Activated CD4-positive, alpha-beta memory T cell treated with anti-CD3 and anti-CD28 coated beads for 36 hours (primary cell): ENCODE data around the gene C20orf202. TPM values are rescaled to one million over a fixed set of nuclear protein-coding genes. Genes with fewer than 3 reads are reported as not detected.
A peak's percentile ranks its signal among the peaks of the same experiment; 100 is the strongest.
"Not testable (repeated sequence)": the region's sequence is repeated elsewhere in the genome, so short reads cannot be mapped to it uniquely, and the experiment has no call there.

Experiments
- CTCF ChIA-PET: fragments of 350-600 bp; sonication (Branson Sonifier 250); formaldehyde crosslinking; loops from one replicate; lab custom pipeline; 2021; ENCODE audit warnings: antibody characterized with exemption, inconsistent platforms; lab: Charles Lee
- POLR2A ChIA-PET: fragments of 350-600 bp; sonication (Branson Sonifier 250); formaldehyde crosslinking; loops from one replicate; lab custom pipeline; 2021; ENCODE audit warnings: antibody characterized with exemption; lab: Charles Lee
- DNase-seq: peaks from one replicate; pipeline ENCODE4 v3.0.0-alpha.2; 2020
- H3K27ac Mint-ChIP-seq: one replicate; pipeline ENCODE4 v1.8.0; 2021; ENCODE audit warnings: mixed read lengths
- H3K27me3 Mint-ChIP-seq: one replicate; pipeline ENCODE4 v1.8.0; 2021; ENCODE audit warnings: mixed read lengths
- H3K36me3 Mint-ChIP-seq: one replicate; pipeline ENCODE4 v1.8.0; 2021; ENCODE audit warnings: mixed read lengths
- H3K4me1 Mint-ChIP-seq: one replicate; pipeline ENCODE4 v1.8.0; 2021; ENCODE audit warnings: low read depth, mixed read lengths
- H3K4me3 Mint-ChIP-seq: one replicate; pipeline ENCODE4 v1.8.0; 2021; ENCODE audit warnings: mild to moderate bottlenecking, mixed read lengths
- H3K9me3 Mint-ChIP-seq: one replicate; pipeline ENCODE4 v1.8.0; 2021; ENCODE audit warnings: mixed read lengths
- intact Hi-C: fragments of 100-400 bp; cut with micrococcal nuclease; formaldehyde crosslinking; loops from one replicate; pipeline ENCODE4 v1.15.1; 2023
- total RNA-seq, 2 experiments: library from RNA; stranded (reverse); gene quantifications; one replicate each; pipeline ENCODE4 v1.2.3, GENCODE V29; 2021

Gene C20orf202
- total RNA-seq, 2 experiments from 2014 or later = not detected

DNA sequence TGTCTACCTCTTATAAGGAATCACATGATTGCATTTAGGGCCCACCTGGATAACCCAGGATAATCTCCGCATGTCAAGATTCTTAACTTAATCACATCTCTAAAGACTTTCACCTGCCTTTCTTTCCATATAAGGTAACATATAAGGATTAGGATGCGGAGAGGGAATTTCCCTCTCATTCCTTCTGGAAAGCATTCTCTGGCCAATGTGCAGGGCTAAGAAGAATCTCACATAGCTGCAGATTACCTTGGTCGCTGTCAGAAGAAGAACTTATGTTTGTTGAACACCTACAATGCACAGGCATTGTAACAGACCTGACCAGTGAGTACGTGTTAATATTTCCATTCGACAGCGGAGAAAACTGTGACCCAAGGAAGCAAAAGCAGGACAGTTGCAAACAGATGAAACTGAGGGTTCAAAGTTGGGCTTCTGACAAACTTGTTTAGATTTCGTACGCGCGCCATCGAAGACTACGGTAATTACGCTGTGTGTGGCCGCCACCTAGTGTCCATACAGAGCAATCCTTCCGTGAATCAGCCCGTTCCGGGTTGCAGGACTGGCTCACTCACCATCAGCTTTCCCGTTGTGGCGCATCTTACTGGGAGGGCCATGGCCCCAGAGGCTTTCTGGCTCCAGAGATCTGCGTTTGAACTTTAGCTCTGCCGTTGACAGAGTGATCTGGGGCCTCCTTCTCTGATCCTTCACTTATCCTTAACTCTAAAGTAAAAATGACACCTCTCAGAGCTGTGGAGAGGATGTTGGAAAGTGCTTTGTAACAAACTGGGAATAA lies 9.5 kb downstream of the C20orf202 start:
- ChIA-PET CTCF (interaction anchor here (0.6 to 6.8 kb wide), 23 partner anchors 13 to 871 kb away, joined by 3 to 45 read pairs (median 5); partner anchors contain the start of genes PSMF1 and RAD21L1), POLR2A (no interaction called here)
- peak; percentile 84 for DNase-seq
- H3K4me1 Mint-ChIP-seq = peaks cover 33% of the 10 kb centered on the region
- no peak overlapping the region for H3K4me3 Mint-ChIP-seq
- H3K27me3 Mint-ChIP-seq = no peaks in the 10 kb centered on the region
- no peaks in the 10 kb centered on the region for H3K9me3 Mint-ChIP-seq
- no peaks in the 10 kb centered on the region for H3K36me3 Mint-ChIP-seq
- no peak overlapping the region for H3K27ac Mint-ChIP-seq
- intact Hi-C loops = loop anchor here (1.0 to 10.0 kb wide), 4 partner anchors 92 to 397 kb away; partner anchors contain the start of gene PSMF1

DNA sequence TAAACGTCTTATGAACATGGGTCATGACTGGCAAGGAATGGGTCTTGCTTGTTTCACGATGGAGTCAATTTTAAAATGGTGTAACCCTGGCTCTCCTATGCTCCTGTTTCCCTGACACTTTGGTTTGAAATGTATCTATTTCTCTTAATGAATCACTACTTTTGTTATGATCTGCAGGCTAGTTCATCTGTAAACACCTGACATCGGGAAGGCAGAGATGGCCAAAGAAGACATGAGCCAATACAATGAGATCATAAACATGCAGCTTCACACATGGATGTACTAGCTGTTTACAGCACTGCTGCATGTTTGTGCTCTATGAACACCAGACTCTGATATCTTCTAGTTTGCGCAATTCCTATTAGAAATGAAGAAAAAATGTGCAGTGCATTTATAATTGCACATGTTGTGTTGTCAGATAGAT lies 11.6 kb downstream of the C20orf202 start:
- H3K27ac Mint-ChIP-seq = peak overlapping the region; percentile 84
- peaks cover 33% of the 10 kb centered on the region for H3K4me1 Mint-ChIP-seq
- no peaks in the 10 kb centered on the region for H3K27me3 Mint-ChIP-seq
- DNase-seq = no peak
- H3K4me3 Mint-ChIP-seq = peak overlapping the region; percentile 17
- ChIA-PET CTCF (interaction anchor here (1.7 to 6.8 kb wide), 3 partner anchors 13 to 398 kb away, joined by 4 to 45 read pairs (median 19); no protein-coding TSS in a partner anchor), POLR2A (no interaction called here)
- intact Hi-C loops = loop anchor here (2.0 to 10.0 kb wide), 3 partner anchors 90 to 242 kb away; partner anchors contain the start of gene FKBP1A
- no peaks in the 10 kb centered on the region for H3K9me3 Mint-ChIP-seq
- no peaks in the 10 kb centered on the region for H3K36me3 Mint-ChIP-seq

DNA sequence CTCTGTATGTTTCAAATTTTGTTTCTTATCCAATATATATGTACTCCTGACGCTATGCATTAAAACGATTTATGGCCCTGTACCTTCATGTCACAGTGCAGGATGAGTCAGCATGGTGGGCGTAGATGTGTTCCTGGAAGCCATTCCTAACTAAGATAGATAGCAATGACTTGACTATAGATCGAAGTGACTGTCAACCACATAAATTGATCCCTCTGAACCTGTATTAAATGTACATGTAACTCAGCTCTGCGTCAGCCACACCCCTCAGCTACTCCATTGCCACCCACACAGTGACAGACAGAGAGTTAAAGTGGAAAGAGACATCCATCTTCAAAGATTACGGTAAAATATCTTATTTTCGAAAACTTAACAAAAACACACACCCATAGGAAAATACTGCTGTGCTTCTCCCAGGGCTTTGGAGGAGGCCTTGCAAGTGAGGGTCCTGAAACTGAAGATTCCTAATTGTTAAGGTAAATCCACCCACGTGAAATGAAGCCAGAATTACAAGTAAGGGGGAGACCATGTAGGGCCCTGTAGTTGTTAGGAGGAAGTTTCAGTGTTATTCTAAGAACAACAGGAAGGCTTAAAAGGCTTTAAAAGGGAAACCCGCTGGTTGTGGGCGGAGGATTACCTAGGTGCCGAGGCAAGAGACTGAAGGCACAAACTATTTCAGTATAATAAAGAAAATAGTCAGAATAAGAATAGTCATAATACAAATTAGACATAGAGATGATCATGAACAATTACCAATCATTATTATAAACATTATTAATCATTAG lies 12.3 kb downstream of the C20orf202 start:
- peak overlapping the region; percentile 84 for H3K27ac Mint-ChIP-seq
- DNase-seq = peak; percentile 87
- H3K4me1 Mint-ChIP-seq = peaks cover 33% of the 10 kb centered on the region
- H3K27me3 Mint-ChIP-seq = no peaks in the 10 kb centered on the region
- peak overlapping the region; percentile 54 for H3K4me3 Mint-ChIP-seq
- POLR2A ChIA-PET = no interaction called here
- H3K36me3 Mint-ChIP-seq = no peaks in the 10 kb centered on the region
- CTCF ChIA-PET = interaction anchor here (1.7 to 2.9 kb wide), 3 partner anchors 12 to 398 kb away, joined by 4 to 19 read pairs (median 5); no protein-coding TSS in a partner anchor
- no peaks in the 10 kb centered on the region for H3K9me3 Mint-ChIP-seq
- intact Hi-C loops = loop anchor here (2.0 to 10.0 kb wide), 3 partner anchors 89 to 243 kb away; partner anchors contain the start of gene FKBP1A

DNA sequence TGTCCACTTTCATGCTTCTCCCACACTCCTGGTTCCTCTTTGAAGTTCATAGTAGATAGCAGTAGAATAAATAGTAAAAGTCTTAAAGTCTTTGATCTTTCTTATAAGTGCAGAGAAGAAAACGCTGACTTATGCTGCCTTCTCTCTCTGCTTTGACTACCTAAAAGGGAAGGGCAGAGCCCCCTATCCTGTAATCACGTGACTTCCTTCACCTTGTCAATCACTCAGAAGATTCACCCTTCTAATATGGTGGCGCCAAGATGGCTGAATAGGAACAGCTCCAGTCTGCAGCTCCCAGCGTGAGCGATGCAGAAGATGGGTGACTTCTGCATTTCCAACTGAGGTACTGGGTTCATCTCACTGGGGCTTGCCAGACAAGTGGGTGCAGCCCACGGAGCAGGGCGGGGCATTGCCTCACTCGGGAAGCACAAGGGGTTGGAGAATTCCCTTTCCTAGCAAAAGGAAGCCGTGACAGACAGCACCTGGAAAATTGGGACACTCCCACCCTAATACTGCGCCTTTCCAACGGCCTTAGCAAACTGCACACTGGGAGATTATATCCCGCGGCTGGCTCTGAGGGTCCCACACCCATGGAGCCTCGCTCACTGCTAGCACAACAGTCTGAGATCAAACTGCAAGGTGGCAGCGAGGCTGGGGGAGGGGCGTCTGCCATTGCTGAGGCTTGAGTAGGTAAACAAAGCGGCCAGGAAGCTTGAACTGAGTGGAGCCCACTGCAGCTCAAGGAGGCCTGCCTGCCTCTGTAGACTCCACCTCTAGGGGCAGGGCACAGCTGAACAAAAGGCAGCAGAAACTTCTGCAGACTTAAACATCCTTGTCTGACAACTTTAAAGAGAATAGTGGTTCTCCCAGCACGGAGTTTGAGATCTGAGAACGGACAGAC lies 13.5 kb downstream of the C20orf202 start:
- CTCF ChIA-PET = interaction anchor here (1.8 kb wide), 1 partner anchor 108 kb away, joined by 5 read pairs; no protein-coding TSS in a partner anchor
- intact Hi-C loops = loop anchor here (5.0 to 10.0 kb wide), 2 partner anchors 88 to 176 kb away; partner anchors contain the start of gene FKBP1A
- H3K4me3 Mint-ChIP-seq, POLR2A ChIA-PET, H3K36me3 Mint-ChIP-seq, H3K9me3 Mint-ChIP-seq, H3K27me3 Mint-ChIP-seq: not testable (repeated sequence)
- Mint-ChIP-seq H3K27ac (peak overlapping the region; percentile 84), H3K4me1 (peaks cover 33% of the 10 kb centered on the region)
- DNase-seq = peak; percentile 17

DNA sequence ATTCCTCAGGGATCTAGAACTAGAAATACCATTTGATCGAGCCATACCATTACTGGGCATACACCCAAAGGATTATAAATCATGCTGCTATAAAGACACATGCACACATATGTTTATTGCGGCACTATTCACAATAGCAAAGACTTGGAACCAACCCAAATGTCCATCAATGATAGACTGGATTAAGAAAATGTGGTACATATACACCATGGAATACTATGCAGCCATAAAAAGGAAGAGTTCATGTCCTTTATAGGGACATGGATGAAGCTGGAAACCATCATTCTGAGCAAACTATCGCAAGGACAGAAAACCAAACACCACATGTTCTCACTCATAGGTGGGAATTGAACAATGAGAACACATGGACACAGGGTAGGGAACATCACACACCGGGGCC lies 19.5 kb downstream of the C20orf202 start:
- H3K36me3 Mint-ChIP-seq, H3K27ac Mint-ChIP-seq, POLR2A ChIA-PET, H3K4me3 Mint-ChIP-seq, DNase-seq, H3K4me1 Mint-ChIP-seq, H3K27me3 Mint-ChIP-seq, H3K9me3 Mint-ChIP-seq, CTCF ChIA-PET, intact Hi-C loops: not testable (repeated sequence)

DNA sequence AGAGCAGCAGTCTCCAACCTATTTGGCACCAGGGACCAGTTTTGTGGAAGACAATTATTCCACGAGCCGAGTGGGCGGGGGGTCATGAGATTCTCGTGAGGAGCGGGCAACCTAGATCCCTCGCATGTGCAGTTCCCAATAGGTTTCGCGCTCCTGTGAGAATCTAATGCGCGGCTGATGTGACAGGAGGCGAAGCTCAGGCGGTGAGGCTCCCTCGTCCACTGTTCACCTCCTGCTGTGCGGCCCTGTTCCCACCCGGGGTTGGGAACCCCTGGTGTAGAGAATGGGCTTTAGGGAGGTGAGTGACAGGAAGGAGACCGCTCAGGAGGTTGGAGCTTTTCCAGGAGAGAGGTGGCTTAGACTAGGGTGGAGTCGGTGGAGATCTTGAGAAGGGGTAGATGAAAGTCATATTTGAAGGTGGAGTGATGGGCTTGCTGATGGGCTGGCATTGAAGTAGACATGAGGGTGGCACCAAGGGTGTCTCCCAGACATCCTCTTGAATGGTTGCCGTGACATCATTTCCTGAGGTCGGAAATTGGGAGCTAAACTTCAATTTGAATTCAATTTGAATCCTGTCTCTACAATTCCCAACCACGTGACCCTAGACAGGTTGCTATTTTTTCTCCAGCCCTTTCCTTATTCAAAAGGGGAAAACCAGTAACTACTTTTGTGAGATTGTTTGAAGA lies 21.1 kb downstream of the C20orf202 start:
- peaks cover 9% of the 10 kb centered on the region for H3K9me3 Mint-ChIP-seq
- H3K36me3 Mint-ChIP-seq = no peaks in the 10 kb centered on the region
- POLR2A ChIA-PET = no interaction called here
- CTCF ChIA-PET = interaction anchor here (0.7 to 1.9 kb wide), 2 partner anchors 11 to 243 kb away, joined by 3 to 5 read pairs; no protein-coding TSS in a partner anchor
- H3K27ac Mint-ChIP-seq = no peak overlapping the region
- intact Hi-C loops = no loop called here
- peaks cover 9% of the 10 kb centered on the region for H3K4me1 Mint-ChIP-seq
- H3K27me3 Mint-ChIP-seq = peaks cover 7% of the 10 kb centered on the region
- DNase-seq = no peak
- H3K4me3 Mint-ChIP-seq = no peak overlapping the region

DNA sequence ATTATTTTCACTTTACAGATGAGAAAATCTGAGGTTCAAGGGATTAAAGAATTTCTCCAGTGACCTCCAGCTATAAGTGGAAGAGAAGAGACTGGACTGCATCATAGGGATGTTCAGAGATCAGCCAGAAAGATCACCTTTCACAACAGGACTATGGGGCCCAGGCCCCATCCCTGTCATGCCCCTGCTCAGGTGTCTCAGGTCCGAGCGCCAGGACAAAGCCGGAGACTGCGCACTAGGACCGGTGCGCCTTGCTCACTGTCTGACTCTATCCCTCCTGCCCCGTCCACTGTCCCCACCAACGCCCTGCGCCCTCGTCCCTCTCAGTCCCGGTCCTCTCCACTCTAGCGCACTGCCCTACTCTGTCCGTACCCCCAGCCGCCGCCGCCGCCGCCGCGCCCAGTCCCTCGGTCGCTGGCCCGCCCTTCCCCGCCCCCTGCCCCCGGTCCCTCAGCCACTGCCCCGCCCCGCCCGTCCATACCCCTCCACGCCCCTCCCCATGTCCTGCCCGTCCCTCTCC lies 22.1 kb downstream of the C20orf202 start:
- peaks cover 9% of the 10 kb centered on the region for H3K9me3 Mint-ChIP-seq
- no peak overlapping the region for H3K27ac Mint-ChIP-seq
- intact Hi-C loops = loop anchor here (5.0 kb wide), 2 partner anchors 42 to 212 kb away; partner anchors contain the start of gene SNPH
- H3K4me3 Mint-ChIP-seq = peak overlapping the region; percentile 73
- ChIA-PET POLR2A (no interaction called here), CTCF (interaction anchor here (1.4 to 1.9 kb wide), 2 partner anchors 12 to 41 kb away, joined by 5 read pairs; partner anchors contain the start of gene SNPH)
- H3K27me3 Mint-ChIP-seq = peaks cover 13% of the 10 kb centered on the region
- H3K4me1 Mint-ChIP-seq = peaks cover 9% of the 10 kb centered on the region
- no peaks in the 10 kb centered on the region for H3K36me3 Mint-ChIP-seq
- no peak for DNase-seq

DNA sequence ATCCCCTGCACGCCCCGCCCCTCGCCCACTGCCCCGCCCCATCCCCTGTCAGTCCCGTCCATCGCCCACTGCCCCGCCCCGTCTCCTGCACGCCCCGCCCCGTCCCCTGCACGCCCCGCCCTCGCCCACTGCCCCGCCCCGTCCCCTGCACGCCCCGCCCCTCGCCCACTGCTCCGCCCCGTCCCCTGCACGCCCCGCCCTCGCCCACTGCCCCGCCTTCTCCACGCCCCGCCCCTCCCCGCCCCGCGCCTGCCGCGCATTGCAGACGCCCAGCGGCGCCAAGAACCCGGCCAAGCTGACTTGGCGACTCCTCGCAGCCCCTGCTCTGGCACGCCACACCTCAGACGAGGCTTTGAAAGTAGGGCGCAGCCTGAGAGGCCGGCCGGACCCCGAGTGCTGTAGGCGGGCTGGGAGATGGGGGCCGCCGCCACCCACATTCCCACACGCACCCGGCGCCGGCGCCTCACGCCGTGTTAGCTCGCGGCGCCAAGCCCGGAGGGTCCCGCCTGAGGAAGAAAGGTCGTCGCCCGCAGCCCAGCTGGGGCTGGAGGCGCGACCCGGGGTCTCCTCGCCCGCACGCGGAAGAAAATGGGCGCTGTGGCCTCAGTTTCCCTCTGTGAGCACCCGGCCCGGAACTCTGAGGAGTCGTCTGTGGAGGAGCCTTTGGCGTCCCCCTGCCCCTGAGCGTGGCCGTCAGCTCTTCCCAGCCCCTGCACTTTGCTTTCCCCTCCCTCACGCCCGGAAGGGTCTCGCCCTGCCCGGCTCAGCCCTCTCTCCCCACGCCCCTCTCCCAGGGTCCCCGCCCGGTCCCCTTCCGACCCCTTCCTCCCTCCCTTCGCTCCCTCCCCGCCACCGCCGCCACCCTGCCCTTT lies 22.8 kb downstream of the C20orf202 start, which contains the start of gene RAD21L1:
TSS of gene RAD21L1 (plus strand) at position 262 of the 872 bp plus-strand sequence. CDS start 2,410 bp downstream, outside the sequence.
- peaks cover 15% of the 10 kb centered on the region for H3K27me3 Mint-ChIP-seq
- peak within 1 kb of the TSS; percentile 79 for H3K4me3 Mint-ChIP-seq
- intact Hi-C loops = loop anchor here (5.0 kb wide), 2 partner anchors 41 to 211 kb away; partner anchors contain the start of gene SNPH
- peak; percentile 89 for DNase-seq
- no peaks in the 10 kb centered on the region for H3K36me3 Mint-ChIP-seq
- H3K4me1 Mint-ChIP-seq = peaks cover 9% of the 10 kb centered on the region
- ChIA-PET CTCF (interaction anchor here (0.6 to 1.9 kb wide), 3 partner anchors 13 to 232 kb away, joined by 3 to 5 read pairs (median 5); partner anchors contain the start of gene SNPH), POLR2A (no interaction called here)
- peaks cover 9% of the 10 kb centered on the region for H3K9me3 Mint-ChIP-seq
- H3K27ac Mint-ChIP-seq = no peak within 1 kb of the TSS

DNA sequence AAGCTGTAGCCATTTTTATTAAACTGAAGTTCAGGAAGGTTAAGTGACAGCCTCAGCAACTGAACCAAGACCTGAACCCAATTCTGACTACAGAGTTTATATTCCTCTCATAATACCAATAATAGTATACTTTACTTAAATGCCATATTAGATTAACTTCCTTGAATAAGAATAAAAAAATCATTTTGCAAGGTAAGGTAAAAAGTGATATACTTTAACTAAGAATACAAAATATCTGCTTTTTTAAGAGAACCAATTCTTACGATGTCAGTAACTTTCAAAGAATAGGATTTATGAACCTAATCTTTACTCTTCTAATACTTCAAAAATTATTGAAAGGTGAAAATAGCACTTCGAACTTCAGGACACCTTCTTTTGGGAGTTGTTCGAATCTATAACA lies 26.3 kb downstream of the C20orf202 start:
- DNase-seq = no peak
- Mint-ChIP-seq H3K4me3 (no peak overlapping the region), H3K4me1 (peaks cover 9% of the 10 kb centered on the region), H3K27ac (no peak overlapping the region), H3K9me3 (no peaks in the 10 kb centered on the region), H3K27me3 (peaks cover 17% of the 10 kb centered on the region), H3K36me3 (no peaks in the 10 kb centered on the region)
- POLR2A ChIA-PET = no interaction called here
- CTCF ChIA-PET = interaction anchor here (0.8 to 1.7 kb wide), 2 partner anchors 16 to 236 kb away, joined by 3 to 6 read pairs; no protein-coding TSS in a partner anchor
- intact Hi-C loops = loop anchor here (5.0 kb wide), 2 partner anchors 38 to 208 kb away; partner anchors contain the start of gene SNPH
